NCI-H1436 treated with DMSO at 0.1 percent for 48 hours (cell line): ENCODE results near the gene SAP30BP.

Experiments used
- DNase-seq: peaks from one replicate; lab custom pipeline; 2025; lab: John Stamatoyannopoulos, UW

The SAP30BP gene

GRCh38 chr17:75688209-75688825 lies 21.2 kb downstream of the SAP30BP start:
- DNase-seq, result no peak

DNA sequence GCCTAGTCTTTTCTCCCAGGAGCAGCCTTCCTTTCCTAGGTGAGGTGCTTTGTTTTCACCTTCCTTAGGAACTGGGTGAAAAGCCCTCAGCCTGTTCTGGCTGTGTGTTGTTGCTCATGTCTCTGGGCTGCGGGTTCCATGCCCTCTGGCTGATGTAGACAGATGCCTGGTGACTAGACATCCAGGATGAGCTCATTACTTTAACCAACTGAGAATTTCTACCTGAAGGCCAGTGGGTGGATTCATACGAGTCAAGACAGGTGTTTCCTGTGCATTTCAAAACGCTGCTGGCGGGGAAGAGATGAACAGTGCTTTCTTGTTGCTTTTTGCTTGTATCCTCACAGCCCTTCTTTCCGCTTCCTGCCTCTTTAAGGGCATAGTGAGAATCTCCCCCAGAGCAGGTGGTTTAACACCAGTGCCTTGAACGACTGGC lies 22.3 kb downstream of the SAP30BP start:
- DNase-seq, result no peak

- DNase-seq, result no peak
These were observed 24.2 kb downstream of the SAP30BP start for GRCh38 chr17:75691371-75691791.

GRCh38 chr17:75691801-75692626 lies 24.9 kb downstream of the SAP30BP start:
- DNase-seq, result no peak

GRCh38 chr17:75692976-75693375 lies 25.8 kb downstream of the SAP30BP start:
- no peak for DNase-seq

DNA sequence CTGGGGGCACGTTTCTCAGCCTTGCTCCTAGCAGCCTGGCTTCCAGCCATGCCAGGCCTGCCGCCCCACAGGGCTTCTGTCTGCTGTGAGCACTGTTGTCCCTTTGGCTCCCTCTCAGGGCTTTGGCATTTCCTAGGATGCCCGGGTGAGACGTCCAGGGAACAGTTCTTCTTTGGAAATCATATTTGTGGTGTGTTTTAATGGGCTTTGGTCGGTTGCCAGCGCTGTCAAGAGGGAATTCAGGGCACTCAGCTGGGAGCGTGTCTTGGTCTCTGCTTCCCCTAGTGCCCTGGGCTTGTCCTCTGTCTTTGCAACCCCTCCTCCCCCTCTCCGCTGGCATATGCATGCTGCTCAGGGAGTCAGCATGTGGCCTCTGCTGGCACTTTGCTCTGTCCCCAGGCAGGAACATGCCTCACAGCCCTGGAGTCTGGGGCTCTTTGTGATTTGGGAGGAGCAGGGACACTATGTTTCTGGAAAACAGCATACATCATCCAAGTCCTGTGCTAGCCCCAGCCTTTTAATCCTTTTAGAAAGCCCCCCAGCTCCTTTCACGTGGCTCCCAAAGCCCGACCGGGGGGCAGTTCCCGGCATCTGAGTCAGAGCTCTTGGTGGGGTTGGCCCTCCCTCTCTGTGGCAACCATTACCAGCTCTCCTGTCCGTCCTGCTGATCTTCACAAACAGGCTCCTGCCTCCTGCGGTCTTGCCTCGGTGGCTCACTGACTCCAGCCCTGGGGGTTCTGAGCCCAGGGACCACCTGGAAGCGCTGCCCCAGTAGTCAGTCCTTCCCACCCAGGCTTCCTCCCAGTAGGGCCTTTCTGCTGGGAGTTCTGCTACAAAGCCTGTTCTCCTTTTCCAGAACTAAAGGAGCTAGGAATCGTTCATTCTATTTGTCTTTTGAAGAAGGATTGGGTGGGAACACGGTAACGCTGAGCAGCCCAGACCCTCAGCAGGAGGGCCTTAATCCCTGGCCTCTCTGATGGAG lies 26.7 kb downstream of the SAP30BP start:
- no peak for DNase-seq

GRCh38 chr17:75694536-75694935 lies 27.4 kb downstream of the SAP30BP start:
- DNase-seq, result no peak

DNA sequence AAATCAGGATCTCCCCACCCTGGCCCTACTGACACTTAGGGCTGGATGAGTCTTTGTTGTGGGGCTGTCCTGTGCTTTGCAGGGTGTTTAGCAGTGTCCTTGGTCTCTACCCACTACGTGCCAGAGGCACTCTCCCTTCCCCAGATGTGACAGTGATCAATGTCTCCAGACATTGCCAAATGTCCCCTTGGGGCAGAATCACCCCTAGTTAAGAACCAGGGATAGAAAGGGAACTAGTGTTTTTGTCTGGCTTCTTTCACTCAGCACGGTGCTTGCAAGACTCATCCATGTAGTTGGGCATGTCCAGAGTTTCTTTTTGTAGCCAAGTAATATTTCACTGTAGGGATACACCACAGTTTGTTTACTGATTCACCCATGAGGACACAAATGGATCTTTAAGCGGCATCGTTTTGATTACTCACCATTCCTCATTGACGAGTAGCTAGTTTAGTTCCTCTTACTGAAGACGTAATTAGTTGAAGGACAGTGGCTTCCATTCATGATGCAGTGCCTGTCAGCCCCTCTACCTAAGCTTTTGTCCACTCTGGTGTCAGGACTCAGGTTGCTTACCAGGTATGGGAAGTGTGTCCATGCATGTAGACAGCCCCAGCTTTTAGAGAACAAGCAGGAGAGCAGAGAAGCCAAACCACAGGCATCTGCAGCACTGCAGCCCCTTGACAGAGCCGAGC lies 28.1 kb downstream of the SAP30BP start:
- no peak for DNase-seq

- no peak for DNase-seq
These were observed 28.7 kb downstream of the SAP30BP start for GRCh38 chr17:75695830-75696271.

DNA sequence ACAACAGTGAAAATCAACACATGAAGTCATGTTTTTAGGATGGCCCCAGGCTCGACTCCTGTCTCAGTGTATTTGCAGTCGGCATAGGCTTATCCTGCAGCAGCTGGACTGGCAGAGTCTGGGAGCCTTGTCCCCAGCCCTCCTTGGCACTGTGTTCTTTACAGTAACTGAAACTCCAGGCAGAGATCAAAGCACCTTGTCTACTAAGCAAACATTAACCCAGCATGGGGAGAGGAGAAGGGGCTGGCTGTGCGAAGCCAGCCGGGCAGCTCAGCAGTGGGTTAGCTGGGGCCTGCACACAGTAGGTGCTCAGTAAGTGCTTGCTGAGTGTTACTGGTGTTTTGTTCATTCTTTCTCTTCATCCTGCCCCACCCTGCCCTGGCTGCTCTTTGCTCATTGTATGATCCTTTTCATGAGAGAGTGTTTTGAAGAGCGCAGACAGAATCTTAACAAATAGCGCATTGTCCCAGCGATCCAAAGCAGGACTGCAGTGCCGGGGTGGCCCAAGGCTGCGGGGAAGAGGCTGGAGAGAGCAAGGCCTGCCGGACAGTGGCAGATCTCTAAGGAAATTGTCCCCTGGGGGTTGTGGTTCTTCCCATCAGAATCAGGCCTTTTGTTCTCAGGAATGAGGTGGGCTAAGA lies 30.6 kb downstream of the SAP30BP start:
- no peak for DNase-seq

DNA sequence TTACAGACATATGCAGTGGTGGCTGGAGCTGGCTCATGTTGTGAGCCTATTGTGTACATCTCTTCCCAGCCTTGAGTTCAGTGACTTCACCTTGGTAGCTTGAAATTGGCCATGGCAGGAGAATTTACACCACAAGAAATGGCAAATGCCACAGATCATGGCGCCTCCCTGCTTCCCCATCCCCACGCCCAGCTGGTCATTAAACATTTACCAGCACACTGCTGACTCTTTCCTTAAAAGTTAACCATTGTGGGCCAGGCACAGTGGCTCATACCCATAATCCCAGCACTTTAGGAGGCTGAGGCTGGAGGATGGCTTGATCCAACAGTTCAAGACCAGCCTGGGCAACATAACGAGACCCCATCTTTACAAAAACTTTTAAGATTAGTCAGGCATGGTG lies 31.5 kb downstream of the SAP30BP start:
- no peak for DNase-seq

- no peak for DNase-seq
These were observed 34.1 kb downstream of the SAP30BP start for GRCh38 chr17:75701288-75701687.

- DNase-seq, result no peak
These were observed 36.1 kb downstream of the SAP30BP start for GRCh38 chr17:75703191-75703590.

- no peak for DNase-seq
These were observed 36.5 kb downstream of the SAP30BP start for GRCh38 chr17:75703591-75703990.

DNA sequence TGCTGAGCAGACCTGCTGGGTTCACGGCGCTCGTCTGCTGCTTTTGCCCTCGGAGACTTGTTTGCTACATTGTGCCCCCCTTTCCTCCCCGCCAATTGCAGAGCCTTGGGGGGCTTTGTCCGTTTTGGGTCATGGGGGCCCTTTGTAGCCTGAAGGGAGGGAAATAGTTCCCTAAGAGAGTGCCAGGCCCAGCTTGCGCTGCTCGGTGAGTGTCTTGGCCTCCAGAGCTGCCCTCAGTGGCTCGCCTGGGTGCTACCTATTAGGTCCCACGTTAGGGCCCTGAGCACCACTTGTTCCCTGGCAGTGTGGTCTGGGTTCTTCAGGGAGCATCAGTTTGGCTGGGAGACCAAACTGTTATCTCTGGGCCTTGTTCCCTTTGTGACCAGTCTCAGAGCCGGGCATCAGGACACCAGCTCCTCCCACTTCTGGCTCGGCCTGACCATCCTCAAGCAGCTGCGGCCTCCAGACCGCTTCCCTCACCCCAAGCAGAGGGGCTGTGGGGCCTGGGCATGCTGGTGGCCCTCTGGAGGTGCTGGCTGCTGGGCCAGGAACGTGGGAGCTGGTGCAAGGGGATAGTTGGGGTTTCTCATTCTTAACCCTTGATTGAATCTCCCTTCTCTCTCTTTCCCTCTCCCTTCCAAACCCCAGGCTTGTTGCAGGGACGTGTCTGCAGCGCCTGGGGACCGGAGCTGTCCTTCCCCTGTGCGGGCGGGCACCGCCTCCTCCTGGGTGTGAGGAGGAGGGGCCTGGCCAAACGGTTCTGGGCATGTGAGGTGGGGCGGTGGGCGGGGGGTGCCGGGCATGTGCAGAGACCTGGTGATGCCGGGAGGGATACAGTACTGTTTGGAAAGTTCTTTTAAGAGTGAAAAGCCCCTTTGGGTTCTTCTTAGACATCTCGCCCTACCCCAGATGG lies 38.1 kb downstream of the SAP30BP start:
- no peak for DNase-seq

GRCh38 chr17:75706042-75706728 lies 39.0 kb downstream of the SAP30BP start:
- no peak for DNase-seq

- no peak for DNase-seq
These were observed 40.0 kb downstream of the SAP30BP start for GRCh38 chr17:75707079-75707571.

DNA sequence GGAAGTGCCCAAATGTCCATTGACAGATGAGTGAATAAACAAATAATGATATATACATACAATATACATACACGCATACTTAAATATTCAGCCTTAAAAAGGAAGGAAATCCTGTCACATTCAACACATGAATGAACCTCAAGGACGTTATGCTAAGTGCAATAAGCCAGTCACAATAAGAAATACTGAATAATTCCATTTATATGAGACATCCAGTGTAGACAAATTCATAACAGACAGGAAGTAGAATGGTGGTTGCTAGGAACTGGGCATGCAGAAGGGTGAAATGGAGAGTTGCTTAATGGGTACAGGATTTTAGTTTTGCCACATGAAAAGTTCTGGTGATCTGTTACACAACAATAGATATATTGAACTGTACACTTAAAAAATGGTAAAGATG lies 45.3 kb downstream of the SAP30BP start:
- no peak for DNase-seq

- DNase-seq, result no peak
These were observed 52.6 kb downstream of the SAP30BP start for GRCh38 chr17:75719732-75720131.
